HCT116 (cell line): Measurements from ENCODE around the gene NPR1. TPM values are rescaled to one million over a fixed set of nuclear protein-coding genes. Genes with fewer than 3 reads are reported as not detected.

Source experiments
- ATAC-seq: fragments of 200-7000 bp; cut with Tn5 transposase; 2 replicates; pipeline ENCODE4 v1.9.1; 2020; ENCODE audit warnings: mild to moderate bottlenecking, moderate library complexity
- BruUV-seq: library from RNA; stranded (reverse); fragments of 400-500 nt; replicated peaks from 2 replicates; lab custom pipeline; 2021; lab: Mats Ljungman, UMichigan
- CTCF ChIA-PET: fragments of 300-600 bp; sonication (Branson Sonifier 250); formaldehyde crosslinking; loops from one replicate; lab custom pipeline; 2021; ENCODE audit warnings: antibody characterized with exemption; lab: Charles Lee
- POLR2A ChIA-PET: fragments of 300-600, 350-600 bp; sonication (Branson Sonifier 250); formaldehyde crosslinking; loops from one replicate; lab custom pipeline; 2021; ENCODE audit warnings: antibody characterized with exemption; lab: Charles Lee
- RAD21 ChIA-PET, 2 experiments: fragments of 300-600 bp; sonication (Branson Sonifier 250); formaldehyde crosslinking; loops; one replicate each; lab custom pipeline; 2023; ENCODE audit warnings: low total read pairs in 2 of 2; ENCODE audit not compliant: uncharacterized antibody in 2 of 2, unreplicated experiment in 2 of 2, low non-redundant PET in 1 of 2; lab: Charles Lee
- DNase-seq: peaks from one replicate; pipeline ENCODE4 v3.0.0-alpha.2; 2010; ENCODE audit warnings: low read depth, low spot score
- H2AFZ ChIP-seq: fragments of 200-600 bp; shearing (Covaris generic), sonication (generic); 2 replicates; pipeline ENCODE4 v1.6.1; 2017; ENCODE audit warnings: low read depth, mixed run types, mixed read lengths, antibody characterized with exemption, low read length; ENCODE audit not compliant: poor library complexity, severe bottlenecking
- H3K27ac ChIP-seq: 2 replicates; pipeline ENCODE4 v1.5.1; 2012; ENCODE audit warnings: low read depth, low read length
- H3K27me3 ChIP-seq: fragments of 200-600 bp; sonication (generic); 2 replicates; pipeline ENCODE4 v1.6.1; 2016; ENCODE audit warnings: mixed run types, low read length, mixed read lengths; ENCODE audit not compliant: insufficient read depth
- H3K36me3 ChIP-seq, 2 experiments: fragments of 200-500 bp in 1 of 2; fragments of 200-600 bp in 1 of 2; sonication (Bioruptor generic) in 1 of 2; sonication (generic) in 1 of 2; 2 replicates each; pipeline versions ENCODE4 v1.5.1 to v1.6.1; 2014 to 2016; ENCODE audit warnings: low read length in 2 of 2, inconsistent platforms in 1 of 2, mixed read lengths in 1 of 2, mixed run types in 1 of 2; ENCODE audit not compliant: insufficient read depth in 2 of 2, control insufficient read depth in 1 of 2
- H3K4me1 ChIP-seq, 2 experiments: fragments of 200-600 bp in 1 of 2; sonication (generic) in 1 of 2; 2 replicates each; pipeline versions ENCODE4 v1.5.1 to v1.6.1; 2012 to 2017; ENCODE audit warnings: low read length in 2 of 2, inconsistent platforms in 1 of 2, mild to moderate bottlenecking in 1 of 2, mixed read lengths in 1 of 2, mixed run types in 1 of 2, moderate library complexity in 1 of 2; ENCODE audit not compliant: insufficient read depth in 2 of 2, control insufficient read depth in 1 of 2
- H3K4me2 ChIP-seq: fragments of 200-600 bp; sonication (generic); 2 replicates; pipeline ENCODE4 v1.6.1; 2017; ENCODE audit warnings: mixed run types, low read length, mixed read lengths
- H3K4me3 ChIP-seq, 2 experiments: fragments of 200-600 bp in 1 of 2; sonication (generic) in 1 of 2; replicated peaks in 1 of 2; 2 replicates each; pipeline ENCODE4 v1.5.1; 2011 to 2016; ENCODE audit warnings: low read length in 2 of 2, control low read depth in 1 of 2, low read depth in 1 of 2, mild to moderate bottlenecking in 1 of 2, mixed read lengths in 1 of 2, mixed run types in 1 of 2
- H3K79me2 ChIP-seq: fragments of 200-600 bp; sonication (generic); 2 replicates; pipeline ENCODE4 v1.6.1; 2017; ENCODE audit warnings: mild to moderate bottlenecking, mixed run types, low read length, moderate library complexity, mixed read lengths; ENCODE audit not compliant: insufficient read depth
- H3K9ac ChIP-seq: fragments of 200-600 bp; sonication (generic); 2 replicates; pipeline ENCODE4 v1.6.1; 2016; ENCODE audit warnings: low read length, mixed read lengths
- H3K9me2 ChIP-seq: fragments of 200-600 bp; sonication (generic), shearing (Covaris generic); 2 replicates; pipeline ENCODE4 v1.6.1; 2017; ENCODE audit warnings: mixed run types, mild to moderate bottlenecking, moderate library complexity; ENCODE audit not compliant: insufficient read depth
- H3K9me3 ChIP-seq, 2 experiments: fragments of 200-500 bp in 1 of 2; fragments of 200-600 bp in 1 of 2; sonication (Bioruptor generic) in 1 of 2; sonication (generic) in 1 of 2; 2 replicates each; pipeline ENCODE4 v1.6.1; 2014 to 2017; ENCODE audit warnings: low read length in 2 of 2, mixed read lengths in 2 of 2, inconsistent platforms in 1 of 2, low read depth in 1 of 2, mild to moderate bottlenecking in 1 of 2, mixed run types in 1 of 2, moderate library complexity in 1 of 2; ENCODE audit not compliant: control insufficient read depth in 1 of 2, insufficient read depth in 1 of 2
- H4K20me1 ChIP-seq: fragments of 200-600 bp; sonication (generic), shearing (Covaris generic); 2 replicates; pipeline ENCODE4 v1.6.1; 2017; ENCODE audit warnings: mixed run types, mild to moderate bottlenecking, moderate library complexity; ENCODE audit not compliant: insufficient read depth
- ATF3 ChIP-seq: IDR thresholded peaks from 2 replicates; pipeline ENCODE4 v1.6.1; 2012
- CBX3 ChIP-seq: IDR thresholded peaks from 2 replicates; pipeline ENCODE4 v1.6.1; 2012; ENCODE audit warnings: low read depth
- ELF1 ChIP-seq: IDR thresholded peaks from 2 replicates; pipeline ENCODE4 v1.6.1; 2012; ENCODE audit warnings: low read depth, borderline replicate concordance
- EZH2 ChIP-seq: fragments of 200-600 bp; sonication (generic); IDR thresholded peaks from 2 replicates; pipeline ENCODE4 v1.6.1; 2017; ENCODE audit warnings: antibody characterized with exemption, mixed run types
- FOSL1 ChIP-seq: IDR thresholded peaks from 2 replicates; pipeline ENCODE4 v1.6.1; 2012; ENCODE audit warnings: low read depth
- JUND ChIP-seq: IDR thresholded peaks from 2 replicates; pipeline ENCODE4 v1.6.1; 2012
- MAX ChIP-seq: IDR thresholded peaks from 2 replicates; pipeline ENCODE4 v1.6.1; 2012
- POLR2A ChIP-seq: IDR thresholded peaks from 2 replicates; pipeline ENCODE4 v1.7.0; 2011; ENCODE audit warnings: borderline replicate concordance; ENCODE audit not compliant: insufficient read depth, insufficient read length; ENCODE audit errors: extremely low read depth
- RAD21 ChIP-seq: IDR thresholded peaks from 2 replicates; pipeline ENCODE4 v1.6.1; 2012; ENCODE audit warnings: low read depth, mild to moderate bottlenecking
- REST ChIP-seq: IDR thresholded peaks from 2 replicates; pipeline ENCODE4 v1.6.1; 2012; ENCODE audit warnings: low read depth
- YY1 ChIP-seq: IDR thresholded peaks from 2 replicates; pipeline ENCODE4 v1.6.1; 2011; ENCODE audit warnings: low read length, low read depth, moderate library complexity, mild to moderate bottlenecking; ENCODE audit not compliant: insufficient replicate concordance; ENCODE audit errors: extremely low read depth
- intact Hi-C: fragments of 100-400 bp; cut with micrococcal nuclease; formaldehyde crosslinking; loops from 2 replicates; pipeline ENCODE4 v1.10.0; 2022
- total RNA-seq: library from RNA; stranded (reverse); gene quantifications from one replicate; pipeline ENCODE4 v1.2.1, GENCODE V29; 2021; ENCODE audit not compliant: unreplicated experiment

The NPR1 gene
- total RNA-seq, 1 experiment from 2014 or later: 0.07 TPM

GRCh38 chr1:153638261-153638660, 40.2 kb upstream of the NPR1 start:
- H3K36me3 ChIP-seq: peaks cover 62 to 74% of the 10 kb centered on the region in 2 experiments
- H3K27me3 ChIP-seq: no peaks in the 10 kb centered on the region
- no peak overlapping the region for H3K27ac ChIP-seq
- H4K20me1 ChIP-seq: peaks cover 4% of the 10 kb centered on the region; the same call in 1 of the 2 replicates
- ChIA-PET POLR2A (interaction anchor here (0.7 to 1.2 kb wide), 2 partner anchors 11 to 161 kb away, joined by 3 to 4 read pairs; partner anchors contain the start of gene S100A13), RAD21 (no interaction called here), CTCF (interaction anchor here (1.2 kb wide), 1 partner anchor 11 kb away, joined by 5 read pairs; the partner anchor contains the start of gene S100A13)
- H3K9ac ChIP-seq: no peak overlapping the region
- no peaks in the 10 kb centered on the region for H3K9me2 ChIP-seq
- no peak overlapping the region for H3K4me2 ChIP-seq
- H3K4me3 ChIP-seq: no peak overlapping the region
- TF ChIP-seq ATF3: no peak
- no peak for TF ChIP-seq REST
- TF ChIP-seq YY1: no peak
- TF ChIP-seq JUND: no peak
- no peak for TF ChIP-seq MAX
- no peak for TF ChIP-seq POLR2A
- no peak for TF ChIP-seq EZH2
- TF ChIP-seq ELF1: no peak
- no peak for TF ChIP-seq FOSL1
- no peak for TF ChIP-seq CBX3
- no peak for TF ChIP-seq RAD21
- peaks cover 94% of the 10 kb centered on the region for H3K79me2 ChIP-seq
- no peak overlapping the region for H2AFZ ChIP-seq
- H3K9me3 ChIP-seq: no peaks in the 10 kb centered on the region
- no TSS peak for BruUV-seq
- intact Hi-C loops: no loop called here
- DNase-seq: no peak
- H3K4me1 ChIP-seq: peaks cover 7 to 13% of the 10 kb centered on the region in 2 experiments
- no peak for ATAC-seq
